SK-N-SH (cell line): ENCODE results near the gene DNAJC5. TPM values are rescaled to one million over a fixed set of nuclear protein-coding genes. Genes with fewer than 3 reads are reported as not detected.

ENCODE experiments used
- CTCF ChIA-PET: fragments of 300-600, 350-600 bp; formaldehyde crosslinking; extraction: SDS; loops from one replicate; lab custom pipeline; 2021; lab: Yijun Ruan, JAX
- POLR2A ChIA-PET: fragments of 350-600 bp; sonication (Branson Sonifier 250); formaldehyde crosslinking; extraction: SDS; loops from one replicate; lab custom pipeline; 2020; ENCODE audit warnings: antibody characterized with exemption, inconsistent platforms; lab: Yijun Ruan, JAX
- DNase-seq: peaks from one replicate; pipeline ENCODE4 v3.0.0; 2012
- H2AFZ ChIP-seq: fragments of 200-600 bp; sonication (generic); 2 replicates; pipeline ENCODE4 v1.8.1; 2016; ENCODE audit warnings: antibody characterized with exemption, mild to moderate bottlenecking, low read depth
- H3F3A ChIP-seq: fragments of 200-600 bp; sonication (generic); replicated peaks from 2 replicates; pipeline ENCODE3; 2016; ENCODE audit warnings: antibody characterized with exemption, mild to moderate bottlenecking; ENCODE audit not compliant: insufficient read depth
- H3K27ac ChIP-seq, 2 experiments: fragments of 200-500 bp in 1 of 2; fragments of 200-600 bp in 1 of 2; sonication (Bioruptor generic) in 1 of 2; sonication (generic), shearing (Covaris generic) in 1 of 2; 2 replicates each; pipeline versions ENCODE4 v1.5.1 to v1.6.1; 2014 to 2016; ENCODE audit warnings: low read depth in 2 of 2, inconsistent platforms in 1 of 2, low read length in 1 of 2, mild to moderate bottlenecking in 1 of 2, mixed read lengths in 1 of 2
- H3K27me3 ChIP-seq: fragments of 200-600 bp; sonication (generic), shearing (Covaris generic); 2 replicates; pipeline ENCODE4 v1.6.1; 2016; ENCODE audit warnings: mixed run types; ENCODE audit not compliant: insufficient read depth
- H3K36me3 ChIP-seq, 2 experiments: fragments of 200-500 bp in 1 of 2; fragments of 200-600 bp in 1 of 2; sonication (Bioruptor generic) in 1 of 2; sonication (generic) in 1 of 2; replicated peaks in 1 of 2; 2 replicates each; pipeline versions ENCODE3 to v1.5.1; 2014 to 2016; ENCODE audit warnings: low read length in 1 of 2, mild to moderate bottlenecking in 1 of 2; ENCODE audit not compliant: insufficient read depth in 2 of 2, control insufficient read depth in 1 of 2
- H3K4me1 ChIP-seq, 2 experiments: fragments of 200-500 bp in 1 of 2; fragments of 200-600 bp in 1 of 2; sonication (Bioruptor generic) in 1 of 2; sonication (generic), shearing (Covaris generic) in 1 of 2; 2 replicates each; pipeline versions ENCODE4 v1.5.1 to v1.6.1; 2014 to 2016; ENCODE audit warnings: low read depth in 1 of 2, low read length in 1 of 2, mixed run types in 1 of 2; ENCODE audit not compliant: insufficient read depth in 2 of 2, control insufficient read depth in 1 of 2
- H3K4me2 ChIP-seq: fragments of 200-600 bp; sonication (generic), shearing (Covaris generic); 2 replicates; pipeline ENCODE4 v1.6.1; 2017; ENCODE audit warnings: mixed run types
- H3K4me3 ChIP-seq, 2 experiments: fragments of 200-500 bp in 1 of 2; fragments of 200-600 bp in 1 of 2; sonication (Bioruptor generic) in 1 of 2; sonication (generic), shearing (Covaris generic) in 1 of 2; 2 replicates each; pipeline versions ENCODE4 v1.5.1 to v1.8.1; 2014 to 2016; ENCODE audit warnings: low read depth in 2 of 2, inconsistent platforms in 1 of 2, low read length in 1 of 2, mild to moderate bottlenecking in 1 of 2, mixed read lengths in 1 of 2, moderate library complexity in 1 of 2
- H3K79me2 ChIP-seq: fragments of 200-600 bp; sonication (generic); 2 replicates; pipeline ENCODE4 v1.8.1; 2017; ENCODE audit warnings: mild to moderate bottlenecking; ENCODE audit not compliant: insufficient read depth
- H3K9ac ChIP-seq: fragments of 200-600 bp; sonication (generic); 2 replicates; pipeline ENCODE4 v1.6.1; 2017; ENCODE audit warnings: mixed run types
- H3K9me2 ChIP-seq: fragments of 200-600 bp; sonication (generic); 2 replicates; pipeline ENCODE4 v1.6.1; 2017; ENCODE audit warnings: mixed run types
- H3K9me3 ChIP-seq: fragments of 200-600 bp; sonication (generic); 2 replicates; pipeline ENCODE4 v1.6.1; 2017; ENCODE audit warnings: mixed run types, mild to moderate bottlenecking, moderate library complexity
- H4K20me1 ChIP-seq: fragments of 200-600 bp; sonication (generic); 2 replicates; pipeline ENCODE4 v1.6.1; 2017; ENCODE audit warnings: mild to moderate bottlenecking, mixed run types; ENCODE audit not compliant: insufficient read depth
- CHD2 ChIP-seq: fragments of 150-350 bp; IDR thresholded peaks from 2 replicates; pipeline ENCODE4 v1.6.1; 2018; ENCODE audit warnings: low read length; ENCODE audit not compliant: partially characterized antibody
- CTCF ChIP-seq: fragments of 200-600 bp; sonication (generic); IDR thresholded peaks from 2 replicates; pipeline ENCODE4 v1.6.1; 2017; ENCODE audit warnings: antibody characterized with exemption, mild to moderate bottlenecking, moderate library complexity
- FOSL2 ChIP-seq: IDR thresholded peaks from 2 replicates; pipeline ENCODE4 v1.4.0; 2012; ENCODE audit warnings: low read depth, mild to moderate bottlenecking, moderate library complexity, borderline replicate concordance
- MAX ChIP-seq: IDR thresholded peaks from 2 replicates; pipeline ENCODE4 v1.4.0; 2012; ENCODE audit warnings: low read depth
- POLR2AphosphoS5 ChIP-seq: IDR thresholded peaks from 2 replicates; pipeline ENCODE4 v1.6.1; 2012; ENCODE audit warnings: low read depth, low read length
- RAD21 ChIP-seq: IDR thresholded peaks from 2 replicates; pipeline ENCODE4 v1.6.1; 2012; ENCODE audit warnings: mild to moderate bottlenecking, low read length
- REST ChIP-seq: IDR thresholded peaks from 2 replicates; pipeline ENCODE4 v1.6.1; 2012; ENCODE audit warnings: mild to moderate bottlenecking, low read depth, low read length, moderate library complexity
- ZBTB33 ChIP-seq: IDR thresholded peaks from 2 replicates; pipeline ENCODE4 v1.4.0; 2012; ENCODE audit warnings: low read depth, borderline replicate concordance
- WGBS: methylation state at CpG from one replicate; pipeline ENCODE4 v1.1.6; 2017; ENCODE audit warnings: low lambda C conversion rate; 5-methylcytosine and 5-hydroxymethylcytosine counted together
- polyA plus RNA-seq, 3 experiments: library from polyadenylated mRNA; depleted of rRNA; stranded (reverse); fragments of >200 nt; gene quantifications; 2 replicates each; pipeline ENCODE4 v1.2.3, GENCODE V29; 2012

Gene DNAJC5
- polyA plus RNA-seq, 1 of the 3 experiments (the other 2 are of a cell fraction) = 24.2 TPM

- CTCF ChIA-PET = interaction anchor here (0.9 to 2.2 kb wide), 6 partner anchors 12 to 358 kb away, joined by 3 to 7 read pairs (median 4); partner anchors contain the start of gene PRPF6
- WGBS = 5% methylated on average over 5 of the region's 5 CpGs
- Histone ChIP-seq H3K27me3 (no peaks in the 10 kb centered on the region), H3K4me3 (peak overlapping the region; percentile 54 to 68), H3K36me3 (peaks cover 0 to 6% of the 10 kb centered on the region in 2 experiments), H3K4me1 (peaks cover 7 to 15% of the 10 kb centered on the region in 2 experiments; a peak in 3 of 4 replicates), H3K79me2 (peaks cover 56% of the 10 kb centered on the region), H3K27ac (peak overlapping the region in 1 of 2 experiments; percentile 28; a peak in 2 of 4 replicates), H2AFZ (no peak overlapping the region; the same call in 1 of the 2 replicates), H3F3A (peaks cover 25% of the 10 kb centered on the region), H4K20me1 (peaks cover 61% of the 10 kb centered on the region), H3K9ac (peak overlapping the region; percentile 69), H3K9me3 (no peaks in the 10 kb centered on the region), H3K4me2 (peak overlapping the region; percentile 83), H3K9me2 (no peaks in the 10 kb centered on the region)
- no peak for TF ChIP-seq MAX
- TF ChIP-seq ZBTB33 = no peak
- no peak for TF ChIP-seq POLR2AphosphoS5
- TF ChIP-seq REST = no peak
- no peak for TF ChIP-seq RAD21
- no peak for DNase-seq
- POLR2A ChIA-PET = no interaction called here
Observed at GRCh38 chr20:63895952-63896263, 982 bp downstream of the DNAJC5 start.

GRCh38 chr20:63896264-63897105 is 1.6 kb downstream of the DNAJC5 start:
- H4K20me1 ChIP-seq = peaks cover 67% of the 10 kb centered on the region

More at GRCh38 chr20:63896264-63897105, 1.6 kb downstream of the DNAJC5 start:
- no peaks in the 10 kb centered on the region for H3K9me3 ChIP-seq
- H3K27me3 ChIP-seq = no peaks in the 10 kb centered on the region
- H3K9ac ChIP-seq = peak overlapping the region; percentile 69
- peak overlapping the region; percentile 54 to 68; a peak in 3 of 4 replicates for H3K4me3 ChIP-seq
- DNase-seq = no peak
- CTCF ChIA-PET = interaction anchor here (0.9 to 2.2 kb wide), 7 partner anchors 12 to 358 kb away, joined by 3 to 7 read pairs (median 3); partner anchors contain the start of gene PRPF6
- WGBS = 56% methylated on average over 18 of the region's 18 CpGs
- TF ChIP-seq CHD2 = no peak
- no peak for TF ChIP-seq CTCF
- no peak for TF ChIP-seq FOSL2
- TF ChIP-seq, all 33 proteins: peak for 0
- Histone ChIP-seq H3K4me2 (peak overlapping the region; percentile 83), H3K9me2 (no peaks in the 10 kb centered on the region), H3K27ac (peak overlapping the region in 1 of 2 experiments; percentile 28; a peak in 1 of 4 replicates), H3K4me1 (peaks cover 7 to 15% of the 10 kb centered on the region in 2 experiments; a peak in 3 of 4 replicates), H3F3A (peaks cover 24% of the 10 kb centered on the region), H2AFZ (no peak overlapping the region), H3K79me2 (peaks cover 61% of the 10 kb centered on the region), H3K36me3 (peaks cover 0 to under 1% of the 10 kb centered on the region in 2 experiments)
- POLR2A ChIA-PET = no interaction called here
